CD14-positive monocyte (primary cell): ENCODE results near the gene F11R. TPM values are rescaled to one million over a fixed set of nuclear protein-coding genes. Genes with fewer than 3 reads are reported as not detected.

Source experiments
- DNase-seq, 3 donors: peaks; one replicate each; pipeline ENCODE4 v3.0.0-alpha.2; 2011 to 2022
- H2AFZ ChIP-seq: 2 replicates; pipeline ENCODE4 v1.6.0; 2012; ENCODE audit warnings: mild to moderate bottlenecking, low read depth, low read length, inconsistent platforms; ENCODE audit not compliant: insufficient read depth, poor library complexity, severe bottlenecking
- H3K27ac ChIP-seq, 2 donors: 1 replicate in 1 of 2; 2 replicates in 1 of 2; pipeline ENCODE4 v1.5.1; 2012 to 2013; ENCODE audit warnings: low read length in 2 of 2, control low read depth in 1 of 2, inconsistent platforms in 1 of 2, low read depth in 1 of 2, mild to moderate bottlenecking in 1 of 2
- H3K27me3 ChIP-seq, 2 donors: one replicate each; pipeline versions ENCODE4 v1.6.0 to v1.6.1; 2011 to 2013; ENCODE audit warnings: low read length in 2 of 2; ENCODE audit not compliant: control insufficient read depth in 2 of 2, insufficient read depth in 2 of 2
- H3K36me3 ChIP-seq, 2 donors: replicated peaks in 1 of 2; 1 replicate in 1 of 2; 2 replicates in 1 of 2; pipeline versions ENCODE4 v1.5.1 to v1.6.1; 2012 to 2013; ENCODE audit warnings: low read length in 2 of 2, control low read depth in 1 of 2, inconsistent platforms in 1 of 2, mild to moderate bottlenecking in 1 of 2; ENCODE audit not compliant: insufficient read depth in 2 of 2, control insufficient read depth in 1 of 2
- H3K4me1 ChIP-seq, 2 donors: 1 replicate in 1 of 2; 2 replicates in 1 of 2; pipeline versions ENCODE4 v1.5.1 to v1.6.1; 2012 to 2013; ENCODE audit warnings: low read length in 2 of 2, control low read depth in 1 of 2, inconsistent platforms in 1 of 2, mild to moderate bottlenecking in 1 of 2, moderate library complexity in 1 of 2; ENCODE audit not compliant: insufficient read depth in 2 of 2, control insufficient read depth in 1 of 2
- H3K4me2 ChIP-seq: replicated peaks from 2 replicates; pipeline ENCODE3; 2012; ENCODE audit warnings: low read length, moderate library complexity, mild to moderate bottlenecking; ENCODE audit not compliant: poor library complexity, severe bottlenecking; ENCODE audit errors: extremely low read depth
- H3K4me3 ChIP-seq, 3 experiments: fragments of 200-600 bp in 1 of 3; sonication (generic) in 1 of 3; replicated peaks in 1 of 3; 1 replicate in 2 of 3; 2 replicates in 1 of 3; pipeline ENCODE4 v1.5.1; 2011 to 2013; ENCODE audit warnings: low read length in 3 of 3, mild to moderate bottlenecking in 3 of 3, control low read depth in 2 of 3, low read depth in 2 of 3, inconsistent platforms in 1 of 3, moderate library complexity in 1 of 3
- H3K79me2 ChIP-seq: 2 replicates; pipeline ENCODE4 v1.6.0; 2012; ENCODE audit warnings: mild to moderate bottlenecking, control low read depth, inconsistent platforms, low read length, moderate library complexity; ENCODE audit not compliant: insufficient read depth
- H3K9ac ChIP-seq: 2 replicates; pipeline ENCODE4 v1.6.0; 2017; ENCODE audit warnings: low read length, mild to moderate bottlenecking; ENCODE audit not compliant: insufficient read depth, poor library complexity, severe bottlenecking
- H3K9me3 ChIP-seq, 2 donors: replicated peaks in 1 of 2; 1 replicate in 1 of 2; 2 replicates in 1 of 2; pipeline versions ENCODE4 v1.5.1 to v1.6.1; 2012 to 2013; ENCODE audit warnings: low read length in 2 of 2, control low read depth in 1 of 2; ENCODE audit not compliant: control insufficient read depth in 1 of 2, insufficient read depth in 1 of 2
- H4K20me1 ChIP-seq: 2 replicates; pipeline ENCODE4 v1.6.0; 2012; ENCODE audit warnings: mild to moderate bottlenecking, low read length, control low read depth, moderate library complexity; ENCODE audit not compliant: insufficient read depth
- H3K27ac Mint-ChIP-seq, 7 donors: one replicate each; pipeline ENCODE4 v1.8.0; 2020; ENCODE audit warnings: mild to moderate bottlenecking in 7 of 7, mixed read lengths in 7 of 7, moderate library complexity in 6 of 7, inconsistent platforms in 2 of 7
- H3K27me3 Mint-ChIP-seq, 3 donors: one replicate each; pipeline ENCODE4 v1.8.0; 2021 to 2022; ENCODE audit warnings: low read depth in 3 of 3, mild to moderate bottlenecking in 3 of 3, mixed read lengths in 3 of 3, moderate library complexity in 3 of 3, inconsistent platforms in 1 of 3
- H3K36me3 Mint-ChIP-seq, 2 donors: one replicate each; pipeline ENCODE4 v1.8.0; 2020; ENCODE audit warnings: mixed read lengths in 2 of 2, inconsistent platforms in 1 of 2, mild to moderate bottlenecking in 1 of 2
- H3K4me1 Mint-ChIP-seq: one replicate; pipeline ENCODE4 v1.8.0; 2020; ENCODE audit warnings: mild to moderate bottlenecking, mixed read lengths
- H3K4me3 Mint-ChIP-seq, 2 donors: one replicate each; pipeline ENCODE4 v1.8.0; 2020; ENCODE audit warnings: mild to moderate bottlenecking in 2 of 2, mixed read lengths in 2 of 2, moderate library complexity in 1 of 2
- H3K9me3 Mint-ChIP-seq, 7 donors: one replicate each; pipeline ENCODE4 v1.8.0; 2020 to 2022; ENCODE audit warnings: mixed read lengths in 7 of 7, mild to moderate bottlenecking in 6 of 7, moderate library complexity in 6 of 7, inconsistent platforms in 2 of 7
- WGBS: methylation state at CpG from one replicate; pipeline ENCODE4 v1.1.5; 2013; ENCODE audit warnings: missing lambda C conversion rate; ENCODE audit not compliant: insufficient coverage; 5-methylcytosine and 5-hydroxymethylcytosine counted together
- intact Hi-C, 2 donors: fragments of 100-400 bp; cut with micrococcal nuclease; formaldehyde crosslinking; loops; one replicate each; pipeline versions ENCODE4 v1.15.0 to v1.15.1; 2023
- polyA plus RNA-seq, 3 donors: library from polyadenylated mRNA; depleted of rRNA in 1 of 3; unstranded in 2 of 3; stranded (reverse) in 1 of 3; fragments of 300-500 nt in 2 of 3; fragments of >200 nt in 1 of 3; fragmentation: Illumina TruSeq in 2 of 3; gene quantifications; 1 replicate in 2 of 3; 2 replicates in 1 of 3; pipeline ENCODE4 v1.2.3, GENCODE V29; 2012 to 2021
- TF ChIP-seq, protein P1 (sequence below): fragments of 200-600 bp; IDR thresholded peaks from one replicate; pipeline ENCODE4 v1.8.0; 2022; ENCODE audit warnings: antibody characterized with exemption, mild to moderate bottlenecking

F11R gene
- polyA plus RNA-seq, 3 donors, result 28.8 to 58.0 (median 35.9) TPM

GRCh38 chr1:161021970-161022353 is 1.0 kb upstream of the F11R start:
- Mint-ChIP-seq H3K4me1 (peaks cover 48% of the 10 kb centered on the region), H3K27me3 (peaks cover 1 to 12% (median 2%) of the 10 kb centered on the region in 3 donors)
- no peak overlapping the region for H3K9ac ChIP-seq

GRCh38 chr1:161021165-161021969 is 415 bp upstream of the F11R start:
- H2AFZ ChIP-seq, result peak overlapping the region; percentile 73
- Mint-ChIP-seq H3K36me3 (peaks cover 3 to 7% of the 10 kb centered on the region in 2 donors), H3K4me1 (peaks cover 54% of the 10 kb centered on the region), H3K4me3 (peak overlapping the region; percentile 93 to 95), H3K27ac (peak overlapping the region; percentile 73 to 96 (median 92)), H3K9me3 (peaks cover 0 to 2% (median 0%) of the 10 kb centered on the region in 7 donors), H3K27me3 (peaks cover 1 to 12% (median 2%) of the 10 kb centered on the region in 3 donors)
- WGBS, result 0% methylated on average over 26 of the region's 34 CpGs
- no peaks in the 10 kb centered on the region for H3K9me3 ChIP-seq
- peak overlapping the region; percentile 38 to 73 for H3K27ac ChIP-seq
- H3K4me2 ChIP-seq, result peak overlapping the region; percentile 90
- H3K79me2 ChIP-seq, result peaks cover 32% of the 10 kb centered on the region
- peak; percentile 49 to 75 (median 68) for DNase-seq
- peak overlapping the region; percentile 59 to 87 (median 60) for H3K4me3 ChIP-seq
- TF ChIP-seq, protein P1, sequence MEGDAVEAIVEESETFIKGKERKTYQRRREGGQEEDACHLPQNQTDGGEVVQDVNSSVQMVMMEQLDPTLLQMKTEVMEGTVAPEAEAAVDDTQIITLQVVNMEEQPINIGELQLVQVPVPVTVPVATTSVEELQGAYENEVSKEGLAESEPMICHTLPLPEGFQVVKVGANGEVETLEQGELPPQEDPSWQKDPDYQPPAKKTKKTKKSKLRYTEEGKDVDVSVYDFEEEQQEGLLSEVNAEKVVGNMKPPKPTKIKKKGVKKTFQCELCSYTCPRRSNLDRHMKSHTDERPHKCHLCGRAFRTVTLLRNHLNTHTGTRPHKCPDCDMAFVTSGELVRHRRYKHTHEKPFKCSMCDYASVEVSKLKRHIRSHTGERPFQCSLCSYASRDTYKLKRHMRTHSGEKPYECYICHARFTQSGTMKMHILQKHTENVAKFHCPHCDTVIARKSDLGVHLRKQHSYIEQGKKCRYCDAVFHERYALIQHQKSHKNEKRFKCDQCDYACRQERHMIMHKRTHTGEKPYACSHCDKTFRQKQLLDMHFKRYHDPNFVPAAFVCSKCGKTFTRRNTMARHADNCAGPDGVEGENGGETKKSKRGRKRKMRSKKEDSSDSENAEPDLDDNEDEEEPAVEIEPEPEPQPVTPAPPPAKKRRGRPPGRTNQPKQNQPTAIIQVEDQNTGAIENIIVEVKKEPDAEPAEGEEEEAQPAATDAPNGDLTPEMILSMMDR, result no peak
- no peaks in the 10 kb centered on the region for H3K27me3 ChIP-seq
- no peaks in the 10 kb centered on the region for H4K20me1 ChIP-seq
- H3K4me1 ChIP-seq, result peaks cover 44 to 50% of the 10 kb centered on the region in 2 donors
- H3K9ac ChIP-seq, result peak overlapping the region; percentile 68
- H3K36me3 ChIP-seq, result no peaks in the 10 kb centered on the region
- intact Hi-C loops, result no loop called here

More at GRCh38 chr1:161021970-161022353, 1.0 kb upstream of the F11R start:
- Histone ChIP-seq H3K27ac (no peak overlapping the region), H3K36me3 (no peaks in the 10 kb centered on the region), H3K27me3 (no peaks in the 10 kb centered on the region), H3K4me1 (peaks cover 44 to 45% of the 10 kb centered on the region in 2 donors), H4K20me1 (no peaks in the 10 kb centered on the region), H3K4me3 (peak overlapping the region in 1 of 3 experiments; percentile 87), H3K79me2 (peaks cover 28% of the 10 kb centered on the region), H3K9me3 (no peaks in the 10 kb centered on the region), H3K4me2 (peak overlapping the region; percentile 90), H2AFZ (no peak overlapping the region)
- TF ChIP-seq, protein P1, result no peak
- H3K27ac Mint-ChIP-seq, result no peak overlapping the region
- intact Hi-C loops, result no loop called here
- WGBS, result 100% methylated on average over 1 of the region's 2 CpGs
- peaks cover 0 to 2% (median 0%) of the 10 kb centered on the region in 7 donors for H3K9me3 Mint-ChIP-seq
- peaks cover 3 to 4% of the 10 kb centered on the region in 2 donors for H3K36me3 Mint-ChIP-seq
- no peak for DNase-seq
- H3K4me3 Mint-ChIP-seq, result peak overlapping the region in 1 of 2 donors; percentile 95
